Measurements from ENCODE around the gene VWA8.

Gene VWA8

GRCh38 chr13:41567363-41567762, 393.5 kb downstream of the VWA8 start:
- Histone ChIP-seq H3K4me2 (no peak overlapping the region), H3K9ac (no peak overlapping the region), H3K9me3 (replicated peaks in 1 of 11) (peaks cover 7 to 16% (median 11%) of the 10 kb centered on the region in 11 experiments), H4K20me1 (no peaks in the 10 kb centered on the region), H3K27me3 (no peaks in the 10 kb centered on the region), H3K4me1 (peaks cover 0 to 6% (median 0%) of the 10 kb centered on the region in 10 experiments; a peak in 1 of 20 replicates), H3K27ac (no peak overlapping the region), H3K4me3 (no peak overlapping the region), H3K36me3 (peaks cover 0 to 16% (median 8%) of the 10 kb centered on the region in 11 experiments; a peak in 7 of 22 replicates)
- TF ChIP-seq Cebpa-rat (IDR thresholded peaks at IDR 0.05): no peak

DNA sequence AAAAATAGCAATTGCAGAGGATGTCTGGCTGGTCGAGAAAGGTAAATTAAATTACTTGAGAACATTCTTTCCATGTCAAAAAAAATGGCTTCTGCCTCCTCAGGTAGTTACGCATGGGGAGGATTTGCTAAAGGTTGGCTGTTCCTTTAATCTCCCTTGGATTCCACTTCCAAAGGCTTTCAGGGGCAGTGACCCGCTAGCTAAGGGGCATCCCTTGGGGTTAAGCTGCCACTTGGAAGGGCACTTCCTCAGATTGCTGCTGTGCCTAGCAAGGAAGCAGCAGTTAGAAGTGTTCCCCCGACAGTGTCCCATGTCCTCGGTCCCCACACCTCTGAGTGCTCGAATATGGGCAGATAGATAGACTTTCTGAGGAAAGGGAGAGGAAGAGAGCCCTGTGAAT, 395.1 kb downstream of the VWA8 start:
- H3K4me1 ChIP-seq: peaks cover 0 to 6% (median 0%) of the 10 kb centered on the region in 10 experiments; a peak in 1 of 20 replicates
- H3K4me3 ChIP-seq: no peak overlapping the region
- no peak overlapping the region for H3K27ac ChIP-seq

GRCh38 chr13:41565216-41565615, 395.7 kb downstream of the VWA8 start:
- no peaks in the 10 kb centered on the region for H3K27me3 ChIP-seq
- no peak overlapping the region for H3K4me3 ChIP-seq
- H3K4me1 ChIP-seq: peaks cover 0 to 6% (median 0%) of the 10 kb centered on the region in 10 experiments; a peak in 1 of 20 replicates
- no peak overlapping the region for H3K27ac ChIP-seq
- H3K36me3 ChIP-seq: peaks cover 0 to 8% (median 1%) of the 10 kb centered on the region in 11 experiments; a peak in 5 of 22 replicates
- H4K20me1 ChIP-seq: no peaks in the 10 kb centered on the region
- TF ChIP-seq Cebpa-rat (IDR thresholded peaks at IDR 0.05): no peak
- no peak overlapping the region for H3K9ac ChIP-seq
- no peaks in the 10 kb centered on the region for H3K9me3 ChIP-seq (replicated peaks in 1 of 11)
- no peak overlapping the region for H3K4me2 ChIP-seq

More for the DNA sequence above, 395.1 kb downstream of the VWA8 start:
- no peak overlapping the region for H3K9ac ChIP-seq
- H3K27me3 ChIP-seq: no peaks in the 10 kb centered on the region
- peaks cover 0 to 4% (median 0%) of the 10 kb centered on the region in 11 experiments; a peak in 1 of 22 replicates for H3K9me3 ChIP-seq (replicated peaks in 1 of 11)
- no peak for TF ChIP-seq Cebpa-rat (IDR thresholded peaks at IDR 0.05)
- H3K4me2 ChIP-seq: no peak overlapping the region
- H4K20me1 ChIP-seq: no peaks in the 10 kb centered on the region
- peaks cover 0 to 12% (median 5%) of the 10 kb centered on the region in 11 experiments; a peak in 5 of 22 replicates for H3K36me3 ChIP-seq

DNA sequence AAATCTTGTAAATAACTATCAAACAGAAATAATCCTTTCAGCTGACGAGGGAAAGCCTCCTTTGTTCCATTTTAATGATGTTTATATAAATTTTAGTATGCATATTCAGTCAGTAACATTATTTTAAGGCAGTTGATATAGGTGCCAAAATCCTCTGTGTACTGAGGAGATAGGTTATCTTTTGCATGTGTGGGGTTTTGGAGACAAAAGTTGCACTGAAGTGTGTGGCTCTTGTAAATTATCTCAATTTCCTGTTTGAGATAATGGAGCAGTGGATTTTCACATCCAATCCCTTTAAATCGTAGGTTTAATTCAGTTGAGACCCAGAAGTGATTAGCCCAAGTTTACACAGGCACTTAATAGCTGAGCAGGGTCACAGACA, 396.9 kb downstream of the VWA8 start:
- Histone ChIP-seq H3K4me1 (peaks cover 0 to 1% (median 0%) of the 10 kb centered on the region in 10 experiments; a peak in 1 of 20 replicates), H4K20me1 (no peaks in the 10 kb centered on the region), H3K9me3 (replicated peaks in 1 of 11) (no peaks in the 10 kb centered on the region), H3K4me2 (no peak overlapping the region), H3K36me3 (peaks cover 0 to 8% (median 0%) of the 10 kb centered on the region in 11 experiments; a peak in 1 of 22 replicates), H3K27me3 (no peaks in the 10 kb centered on the region), H3K4me3 (no peak overlapping the region), H3K9ac (no peak overlapping the region), H3K27ac (no peak overlapping the region)
- no peak for TF ChIP-seq Cebpa-rat (IDR thresholded peaks at IDR 0.05)

- Histone ChIP-seq H3K4me3 (no peak overlapping the region), H3K9me3 (replicated peaks in 1 of 11) (no peaks in the 10 kb centered on the region), H3K4me2 (no peak overlapping the region), H3K9ac (no peak overlapping the region), H4K20me1 (no peaks in the 10 kb centered on the region), H3K36me3 (peaks cover 0 to 8% (median 0%) of the 10 kb centered on the region in 11 experiments; a peak in 1 of 22 replicates), H3K4me1 (no peaks in the 10 kb centered on the region), H3K27ac (no peak overlapping the region), H3K27me3 (no peaks in the 10 kb centered on the region)
- TF ChIP-seq Cebpa-rat (IDR thresholded peaks at IDR 0.05): no peak
These were observed 397.4 kb downstream of the VWA8 start for GRCh38 chr13:41563341-41563983.

DNA sequence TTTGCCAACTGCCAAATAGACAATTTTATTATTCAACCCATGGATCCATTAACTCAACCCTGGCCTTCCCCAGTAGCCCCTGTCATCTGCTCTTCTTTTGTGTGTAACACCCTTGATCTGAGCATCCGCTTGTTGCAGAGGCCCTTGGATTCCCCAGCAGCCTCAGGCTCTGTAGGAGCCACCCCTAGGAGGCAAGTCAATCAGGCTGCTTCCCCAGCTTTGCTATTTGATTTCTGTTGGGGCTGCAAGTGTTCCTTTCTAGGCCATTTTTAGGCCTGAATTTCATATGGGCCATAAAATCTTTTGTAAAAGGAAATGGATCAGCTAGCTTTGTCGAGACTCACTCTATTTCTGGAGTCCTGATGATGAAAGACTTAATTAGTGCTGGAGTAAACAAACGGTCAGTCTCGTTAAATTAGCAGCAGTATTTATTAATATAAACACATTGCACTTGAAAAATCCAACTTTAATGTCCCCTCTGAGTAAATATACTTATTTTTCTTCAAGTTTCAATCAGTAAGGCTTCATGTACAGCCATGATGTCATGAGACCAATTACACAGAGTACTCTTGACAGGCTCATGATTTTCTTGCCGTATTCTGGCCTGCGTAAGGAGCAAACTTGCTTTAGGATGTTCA, 398.2 kb downstream of the VWA8 start:
- H3K4me1 ChIP-seq: no peaks in the 10 kb centered on the region
- TF ChIP-seq Cebpa-rat (IDR thresholded peaks at IDR 0.05): no peak
- no peaks in the 10 kb centered on the region for H4K20me1 ChIP-seq
- no peak overlapping the region for H3K4me3 ChIP-seq
- no peak overlapping the region for H3K27ac ChIP-seq
- H3K9ac ChIP-seq: no peak overlapping the region
- no peaks in the 10 kb centered on the region for H3K27me3 ChIP-seq
- peaks cover 0 to 5% (median 0%) of the 10 kb centered on the region in 11 experiments; a peak in 1 of 22 replicates for H3K36me3 ChIP-seq
- no peak overlapping the region for H3K4me2 ChIP-seq
- no peaks in the 10 kb centered on the region for H3K9me3 ChIP-seq (replicated peaks in 1 of 11)

DNA sequence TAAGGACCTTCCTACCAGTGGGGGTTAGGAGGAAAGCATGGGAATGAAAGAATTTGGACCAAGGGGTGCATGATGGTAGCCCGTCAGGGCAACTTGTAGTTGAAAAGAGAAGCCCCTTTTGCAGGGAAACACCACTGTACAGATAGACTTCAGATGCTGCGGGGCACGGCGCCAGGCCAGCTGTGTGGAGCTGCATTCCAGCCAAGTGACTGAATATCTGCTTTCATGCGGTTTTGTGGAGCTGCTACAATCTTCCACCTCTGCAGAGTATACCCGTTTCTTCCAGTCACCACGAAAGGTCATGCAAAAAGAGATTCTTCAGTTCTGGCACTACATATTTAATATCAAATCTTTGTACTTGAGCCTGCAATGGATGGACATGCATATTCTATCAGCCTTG, 398.8 kb downstream of the VWA8 start:
- Histone ChIP-seq H3K27ac (no peak overlapping the region), H3K36me3 (0 out of 22 replicates have a peak, but pooled peaks cover 0 to 5% (median 0%) of the 10 kb centered on the region in 11 experiments), H3K9ac (no peak overlapping the region), H3K27me3 (no peaks in the 10 kb centered on the region), H3K4me2 (no peak overlapping the region), H3K4me1 (no peaks in the 10 kb centered on the region), H4K20me1 (no peaks in the 10 kb centered on the region), H3K4me3 (no peak overlapping the region), H3K9me3 (replicated peaks in 1 of 11) (no peaks in the 10 kb centered on the region)
- TF ChIP-seq Cebpa-rat (IDR thresholded peaks at IDR 0.05): no peak

DNA sequence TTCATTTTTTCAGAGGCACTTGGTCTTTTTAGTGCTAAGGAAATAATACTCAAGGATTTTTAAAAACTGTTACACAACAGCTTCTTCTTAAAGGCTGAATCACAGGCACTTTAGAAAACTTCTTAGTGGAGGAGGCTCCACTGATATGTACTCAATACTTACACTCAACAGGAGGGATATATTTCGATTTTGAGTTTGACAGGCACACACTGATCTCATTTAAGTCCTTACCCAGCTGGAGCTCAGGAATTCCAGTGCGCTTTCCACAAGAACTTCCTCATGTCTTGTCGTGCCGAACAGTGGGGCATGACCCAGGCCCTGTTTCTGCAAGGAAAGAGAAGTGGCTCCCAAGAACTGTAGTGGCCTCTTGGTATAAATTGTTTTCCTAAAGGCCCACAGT, 399.7 kb downstream of the VWA8 start:
- H3K27me3 ChIP-seq: no peaks in the 10 kb centered on the region
- H3K9me3 ChIP-seq (replicated peaks in 1 of 11): no peaks in the 10 kb centered on the region
- no peak overlapping the region for H3K27ac ChIP-seq
- H3K4me3 ChIP-seq: no peak overlapping the region
- 0 out of 22 replicates have a peak, but pooled peaks cover 0 to 3% (median 0%) of the 10 kb centered on the region in 11 experiments for H3K36me3 ChIP-seq
- no peak overlapping the region for H3K4me2 ChIP-seq
- TF ChIP-seq Cebpa-rat (IDR thresholded peaks at IDR 0.05): no peak
- no peak overlapping the region for H3K9ac ChIP-seq
- no peaks in the 10 kb centered on the region for H4K20me1 ChIP-seq
- H3K4me1 ChIP-seq: no peaks in the 10 kb centered on the region

DNA sequence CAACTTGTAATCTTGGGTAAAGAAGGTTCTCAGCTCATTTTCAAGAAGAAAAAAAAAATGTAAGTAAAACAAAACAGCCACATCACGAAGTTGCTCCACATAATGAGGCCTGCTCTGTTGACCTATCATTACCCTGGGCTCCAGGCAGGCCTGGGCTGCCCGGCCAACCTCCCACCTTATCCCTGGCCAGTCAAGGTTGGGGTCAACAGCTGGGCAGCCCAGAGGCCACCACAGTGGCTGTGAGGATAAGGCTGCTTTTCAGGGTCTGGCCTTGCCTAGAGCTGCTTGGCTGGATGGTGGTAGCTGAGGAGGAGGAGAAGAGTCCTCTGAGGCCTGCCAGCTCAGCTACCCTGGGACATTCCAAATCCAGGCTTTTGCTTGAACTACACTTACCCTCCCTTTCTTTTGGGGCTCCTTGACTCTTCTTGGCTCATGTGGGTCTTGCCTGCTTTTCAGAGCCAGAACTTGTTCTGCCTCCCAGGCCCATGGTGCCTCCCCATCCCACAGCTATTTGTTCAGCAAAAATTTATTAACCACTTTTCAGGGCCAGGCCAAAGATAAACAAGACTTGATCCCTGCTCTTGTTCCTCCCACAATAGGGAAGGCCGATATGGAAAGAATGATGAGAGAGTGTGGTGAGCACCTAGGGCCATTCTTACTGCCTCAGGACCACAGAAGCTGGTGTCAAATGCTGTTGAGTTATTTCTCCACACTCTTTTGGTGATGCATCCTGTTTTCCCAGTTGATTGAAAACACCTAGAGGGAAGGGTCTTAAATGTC, 401.9 kb downstream of the VWA8 start:
- Histone ChIP-seq H3K4me1 (no peaks in the 10 kb centered on the region), H3K9ac (no peak overlapping the region), H3K27me3 (no peaks in the 10 kb centered on the region), H3K4me2 (no peak overlapping the region), H3K36me3 (no peaks in the 10 kb centered on the region), H3K4me3 (no peak overlapping the region), H4K20me1 (no peaks in the 10 kb centered on the region), H3K27ac (no peak overlapping the region), H3K9me3 (replicated peaks in 1 of 11) (no peaks in the 10 kb centered on the region)
- TF ChIP-seq Cebpa-rat (IDR thresholded peaks at IDR 0.05): no peak
